HG03064 (cell line): Measurements from ENCODE around the gene ASB12.

Experiments
- ATAC-seq: cut with Tn5 transposase; IDR thresholded peaks from one replicate; pipeline ENCODE4 v1.9.1; 2021; ENCODE audit warnings: low read depth; ENCODE audit not compliant: unreplicated experiment

Gene ASB12

GRCh38 chrX:64187762-64188150 is 42.7 kb downstream of the ASB12 start:
- no peak for ATAC-seq

DNA sequence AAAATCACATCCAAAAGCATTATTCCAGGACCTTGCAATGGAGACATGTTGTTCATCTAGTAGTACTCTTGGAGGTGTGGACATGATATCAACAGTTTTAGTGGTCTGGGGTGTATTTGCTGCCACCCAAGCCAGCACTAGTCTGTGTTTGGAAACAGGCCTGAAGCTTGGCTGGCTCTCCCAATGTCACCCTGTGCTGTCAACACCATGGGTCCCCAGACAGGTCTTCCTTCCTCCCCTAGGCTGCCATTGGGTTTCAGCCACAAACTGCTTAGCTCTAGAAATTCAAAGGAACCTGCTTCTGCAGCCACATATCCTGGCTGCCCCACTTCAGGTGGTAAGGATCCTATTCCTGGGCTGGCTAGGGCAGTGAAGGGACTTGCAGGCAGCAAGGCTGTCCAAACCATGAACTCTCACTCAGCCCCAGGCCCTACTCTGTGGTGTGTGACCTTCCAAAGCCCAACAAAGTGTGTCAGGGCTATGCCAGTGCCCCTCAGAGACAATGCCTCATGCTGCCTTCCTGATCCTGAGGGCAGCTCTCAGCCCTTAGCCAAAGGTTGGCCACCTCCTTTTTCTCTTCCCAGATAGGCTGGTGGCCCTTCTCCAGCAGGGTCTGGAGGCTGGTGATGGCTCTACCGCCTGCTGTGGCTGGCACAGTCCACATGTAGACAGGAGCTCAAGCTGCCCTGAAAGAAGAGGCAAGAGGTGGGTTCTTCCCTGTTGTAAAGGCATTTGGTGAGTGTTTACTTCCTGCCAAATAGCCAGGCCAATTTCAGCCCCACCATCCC is 43.2 kb downstream of the ASB12 start:
- ATAC-seq = no peak

- ATAC-seq = no peak
Observed at GRCh38 chrX:64184396-64184795, 46.0 kb downstream of the ASB12 start.

DNA sequence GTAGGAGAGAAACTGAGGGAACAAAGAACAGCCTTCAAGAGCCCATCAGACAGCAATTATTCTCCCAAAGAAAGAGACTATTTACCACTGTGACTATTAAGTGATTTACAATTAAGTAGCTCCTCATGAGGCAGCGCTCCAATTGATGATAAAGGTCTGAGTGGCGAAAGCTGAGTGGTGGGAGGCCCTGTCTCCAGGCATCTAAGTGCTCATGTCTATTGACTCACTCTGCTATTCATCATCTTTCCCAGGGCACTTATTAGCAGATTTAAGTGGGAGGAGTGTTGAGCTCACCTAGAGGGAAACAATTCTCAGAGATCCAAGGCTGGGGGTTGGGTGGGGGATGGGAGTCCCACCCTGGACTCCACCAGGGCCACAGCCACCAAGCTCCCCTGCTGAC is 48.2 kb downstream of the ASB12 start:
- no peak for ATAC-seq

- no peak for ATAC-seq
Observed at GRCh38 chrX:64176876-64177275, 53.5 kb downstream of the ASB12 start.
